GM19238 (cell line): Measurements from ENCODE around the gene RNF4.
"Not testable (repeated sequence)": the region's sequence is repeated elsewhere in the genome, so short reads cannot be mapped to it uniquely, and the experiment has no call there.

Source experiments
- DNase-seq: peaks from one replicate; pipeline ENCODE4 v3.0.0; 2011; ENCODE audit warnings: low spot score; ENCODE audit not compliant: insufficient read length

The RNF4 gene, protein sequence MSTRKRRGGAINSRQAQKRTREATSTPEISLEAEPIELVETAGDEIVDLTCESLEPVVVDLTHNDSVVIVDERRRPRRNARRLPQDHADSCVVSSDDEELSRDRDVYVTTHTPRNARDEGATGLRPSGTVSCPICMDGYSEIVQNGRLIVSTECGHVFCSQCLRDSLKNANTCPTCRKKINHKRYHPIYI

DNA sequence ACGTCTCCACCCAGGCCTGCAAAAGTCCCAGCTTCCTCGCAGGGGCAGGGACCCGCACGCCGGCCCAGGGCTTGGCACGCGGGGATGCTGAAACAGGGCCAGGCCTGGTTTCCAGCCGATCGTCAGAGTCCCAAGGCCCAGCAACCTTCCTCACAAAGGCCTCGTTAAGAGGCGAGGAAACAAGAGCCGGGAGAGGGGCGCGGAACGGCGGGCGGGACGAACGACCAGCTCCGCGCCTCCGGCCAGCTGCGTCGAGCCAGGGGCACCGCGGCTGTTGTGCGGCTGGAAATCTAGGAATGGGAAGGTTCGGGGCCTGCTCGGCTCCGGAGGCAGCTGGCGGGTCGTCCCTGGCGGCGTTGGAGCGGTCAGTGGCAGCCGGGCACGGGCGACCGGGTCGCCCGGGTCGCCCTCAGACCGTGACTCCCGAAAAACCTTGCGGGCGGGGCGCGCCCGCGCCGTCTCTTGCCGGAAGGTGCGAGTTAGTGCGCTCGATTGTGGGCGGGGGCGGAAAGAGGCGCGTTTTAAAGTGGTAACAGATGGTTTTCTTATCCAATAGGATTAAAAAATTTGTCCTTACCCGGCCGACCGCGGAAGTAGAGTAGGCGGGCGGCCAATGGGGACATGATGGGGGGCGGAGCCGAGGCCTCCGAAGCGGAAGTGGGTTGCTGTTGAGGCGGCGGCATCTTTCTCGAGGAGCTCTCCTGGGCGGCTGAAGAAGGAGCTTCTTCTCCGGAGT lies at the start of gene RNF4:
Gene RNF4 (plus strand): TSS at position 651 of the 736 bp plus-strand sequence. CDS start 21,388 bp downstream, outside the sequence.
- peak; percentile 98 for DNase-seq

DNA sequence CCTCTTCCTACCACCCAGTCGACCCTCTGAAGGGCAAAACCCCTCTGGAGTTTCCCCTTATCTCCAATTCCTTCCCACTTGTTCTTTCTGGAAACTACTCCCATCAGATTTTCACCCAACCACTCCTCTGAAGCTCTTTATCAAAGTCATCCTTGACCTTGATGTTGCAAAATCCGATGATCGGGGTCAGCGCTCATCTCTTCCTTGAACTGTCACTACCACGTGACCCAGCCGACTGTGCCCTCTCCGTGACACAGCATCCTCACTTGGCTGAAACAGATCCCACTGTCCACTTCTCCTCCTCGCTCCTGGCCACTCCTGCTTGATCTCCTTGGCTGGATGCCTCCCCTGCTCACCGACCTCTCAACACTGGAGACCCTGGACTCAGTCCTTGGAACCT lies 49.1 kb upstream of the RNF4 start:
- no peak for DNase-seq

DNA sequence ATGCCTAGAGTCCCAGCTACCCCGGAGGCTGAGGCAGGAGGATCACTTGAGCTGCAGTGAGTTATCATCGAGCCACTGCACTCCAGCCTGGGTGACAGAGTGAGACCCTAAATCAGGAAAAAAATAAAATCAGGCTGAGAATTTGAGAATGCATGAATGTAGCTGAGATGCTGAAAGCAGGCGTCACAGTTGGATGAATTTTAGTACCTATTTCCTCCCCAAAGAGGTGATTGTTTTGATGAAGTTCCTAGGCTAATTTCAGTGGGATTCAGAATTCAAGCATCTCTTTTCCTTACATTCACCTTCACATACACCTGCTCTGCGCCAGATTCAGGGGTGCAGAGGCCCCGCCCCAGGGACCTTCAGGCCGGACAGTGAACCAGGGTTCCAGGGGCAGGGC lies 47.0 kb upstream of the RNF4 start:
- DNase-seq: no peak

DNA sequence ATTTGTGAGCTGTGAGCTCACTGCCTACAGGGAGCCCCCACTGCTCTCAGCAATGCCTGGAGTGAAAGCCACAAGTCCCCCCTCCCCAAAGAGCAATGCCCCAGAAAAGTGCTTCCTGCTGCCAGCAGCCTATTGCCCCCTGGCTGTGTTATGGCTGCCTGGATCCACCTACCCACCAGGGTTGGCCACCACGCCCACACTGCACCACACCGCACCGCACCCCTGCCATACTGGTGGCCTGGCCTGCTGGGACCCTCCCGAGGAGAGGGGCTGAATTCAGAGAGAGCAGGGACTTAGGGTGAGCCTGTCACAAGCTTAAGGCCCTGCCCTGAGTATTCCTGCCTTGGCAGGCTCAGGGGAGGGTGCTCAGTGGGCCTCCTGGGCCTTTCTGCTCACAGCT lies 45.8 kb upstream of the RNF4 start:
- no peak for DNase-seq

DNA sequence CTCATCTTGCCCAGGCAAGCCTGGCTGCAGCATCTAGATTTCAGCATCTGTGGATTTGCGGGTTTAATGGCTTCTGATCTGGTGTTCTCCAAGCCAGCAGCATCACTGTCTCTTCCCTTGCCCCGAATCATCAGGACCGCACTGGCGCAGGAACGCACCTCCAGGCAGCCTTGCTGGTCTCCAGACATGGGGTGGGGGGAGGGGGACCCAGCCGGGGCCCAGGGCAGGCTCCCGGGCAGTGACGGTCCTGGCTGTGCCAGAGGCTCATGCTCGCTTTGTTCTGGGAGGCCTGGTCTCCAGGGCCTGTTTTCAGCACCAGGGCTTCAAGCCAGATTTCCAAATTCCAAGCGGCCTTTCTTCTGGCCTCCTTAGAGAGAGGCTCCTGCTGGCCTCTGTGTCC lies 45.2 kb upstream of the RNF4 start:
- DNase-seq: no peak

DNA sequence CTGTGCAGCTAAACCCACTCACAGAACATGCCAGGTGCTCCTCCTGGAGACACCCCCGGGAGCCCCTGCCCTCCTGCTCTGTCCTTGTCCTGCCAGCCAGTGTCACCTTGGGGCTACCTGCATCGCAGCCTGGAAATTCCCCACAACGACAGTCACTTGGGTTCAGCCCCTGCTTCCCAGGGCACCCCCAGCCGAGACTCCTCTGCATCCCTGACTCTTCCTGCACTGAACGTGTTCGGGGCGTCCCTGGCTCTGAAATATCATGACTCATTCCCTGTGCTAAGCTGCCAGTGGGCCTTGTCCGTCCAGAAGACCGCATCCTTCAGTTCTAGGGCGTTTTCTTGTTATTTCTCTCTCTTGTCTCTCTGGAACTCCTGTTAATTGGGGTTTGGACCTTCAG lies 44.3 kb upstream of the RNF4 start:
- no peak for DNase-seq

DNA sequence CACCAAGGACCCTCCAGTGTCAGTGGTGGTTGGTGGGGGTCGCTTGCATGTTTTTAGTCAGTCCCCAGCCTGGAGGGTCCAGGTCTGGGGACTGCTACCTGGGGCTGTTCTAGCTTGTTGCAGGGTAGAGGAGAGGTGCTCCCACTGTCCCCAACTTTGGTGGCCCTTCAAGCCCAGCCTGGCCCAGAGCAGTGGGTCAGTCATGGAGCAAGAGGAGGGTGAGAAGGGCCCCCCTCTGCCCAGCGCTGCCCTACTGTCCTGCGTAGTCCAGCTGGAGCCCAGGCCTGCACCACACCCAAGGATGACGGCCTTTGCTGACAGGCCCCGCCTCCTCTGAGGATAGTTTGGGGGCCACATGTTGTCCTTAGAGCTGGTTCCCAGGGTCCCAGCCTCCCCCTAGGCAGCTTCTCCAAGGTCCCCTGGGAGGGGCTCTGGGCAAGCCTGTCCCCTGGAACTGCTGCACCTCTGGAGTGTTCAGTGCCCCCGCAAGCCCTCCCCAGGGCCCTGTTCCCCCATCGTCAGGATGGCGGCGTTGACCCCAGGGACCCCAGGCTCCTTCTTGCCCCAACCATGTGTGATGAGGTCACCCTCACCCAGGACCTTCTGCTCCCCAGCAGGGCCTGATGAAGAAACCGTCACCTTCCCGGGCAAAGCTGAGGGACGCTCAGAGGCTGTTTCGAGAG lies 43.4 kb upstream of the RNF4 start:
- DNase-seq: no peak

DNA sequence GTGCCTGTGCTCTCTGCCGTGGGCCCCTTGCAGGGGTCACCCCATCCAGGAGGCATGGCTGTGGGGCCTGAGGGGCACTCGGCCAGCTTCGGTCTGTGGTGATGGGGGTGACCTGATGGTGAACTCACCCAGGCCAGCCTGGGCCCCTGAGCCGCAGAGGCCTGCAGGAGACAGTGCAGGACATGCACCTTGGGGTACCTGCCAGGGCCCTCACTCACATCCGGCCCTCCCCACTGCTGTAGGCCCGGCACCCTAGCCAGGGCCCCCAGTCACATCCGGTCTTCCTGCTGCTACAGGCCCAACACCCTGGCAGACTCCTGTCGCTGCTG lies 42.9 kb upstream of the RNF4 start:
- no peak for DNase-seq

DNA sequence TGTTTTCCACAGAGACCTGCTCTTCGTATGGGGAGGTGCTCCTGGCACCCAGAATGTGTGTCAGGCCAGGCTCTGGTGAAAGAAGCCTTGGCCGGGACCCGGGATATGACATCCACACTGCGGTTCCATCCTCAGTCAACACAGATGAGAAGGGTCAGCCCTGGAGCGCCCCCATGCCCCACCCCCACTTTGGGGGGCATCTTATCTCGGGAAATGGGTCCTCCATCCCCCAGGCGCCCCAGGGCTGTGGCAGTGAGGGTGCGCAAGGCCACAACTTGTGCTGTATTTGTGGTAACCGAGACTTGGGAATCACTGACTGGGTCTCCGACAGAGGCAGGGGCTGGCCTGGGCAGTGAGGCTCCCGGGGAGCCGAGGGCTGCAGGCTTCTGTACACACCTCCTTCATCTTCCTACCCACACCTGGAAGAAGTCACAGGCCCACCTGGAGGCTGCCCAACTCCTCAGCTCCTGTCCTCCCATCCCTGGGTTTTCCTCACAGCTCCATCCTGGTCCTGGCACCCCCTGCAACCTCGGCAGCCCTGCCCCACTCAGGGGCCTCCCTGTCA lies 42.1 kb upstream of the RNF4 start:
- DNase-seq: no peak

DNA sequence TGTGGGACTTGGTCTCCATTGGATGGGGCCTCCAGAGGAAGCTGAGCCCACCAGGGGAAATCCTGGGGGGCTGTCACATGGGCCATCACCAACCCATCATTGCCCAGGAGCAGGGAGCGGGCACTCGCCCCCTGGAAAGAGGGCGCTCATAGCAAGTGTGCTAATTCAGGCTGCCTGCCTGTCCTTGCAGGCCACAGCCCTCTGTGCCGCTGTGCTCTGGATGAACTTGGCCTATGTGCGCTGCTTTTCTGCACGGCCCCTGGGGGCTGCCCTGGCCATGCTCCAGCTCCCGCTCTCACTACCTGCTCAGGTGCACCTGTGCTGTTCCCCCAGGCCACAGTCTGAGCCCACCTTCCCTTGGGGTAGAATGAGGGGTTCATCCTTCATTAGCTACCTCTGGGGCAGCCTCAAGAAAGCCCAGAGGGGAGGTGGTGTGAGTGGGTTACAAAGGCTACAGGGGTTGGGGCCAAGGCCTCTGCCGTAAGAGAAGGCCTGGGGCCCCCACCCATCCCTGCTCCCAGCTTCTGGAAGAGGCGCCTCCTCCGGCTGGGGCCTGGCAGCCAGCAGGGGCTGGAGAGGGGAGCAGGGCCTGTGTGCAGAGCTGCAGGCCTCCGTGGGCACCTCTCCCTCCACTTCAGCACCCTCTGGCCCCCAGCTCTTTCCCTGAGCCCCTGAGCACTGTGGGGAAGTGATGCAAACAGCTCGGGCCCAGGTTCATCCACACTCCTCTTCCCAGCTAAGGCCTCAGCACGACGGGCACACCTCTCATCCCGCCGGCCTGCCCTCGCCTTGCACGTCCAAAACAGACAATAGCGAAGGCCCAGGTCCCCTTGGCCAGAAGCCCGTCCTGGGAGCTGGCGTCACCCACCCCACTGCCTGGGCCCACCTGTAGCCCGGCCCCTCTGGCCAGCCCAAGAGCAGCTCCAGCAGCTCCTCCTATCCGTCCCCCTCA lies 41.2 kb upstream of the RNF4 start:
- DNase-seq: no peak

DNA sequence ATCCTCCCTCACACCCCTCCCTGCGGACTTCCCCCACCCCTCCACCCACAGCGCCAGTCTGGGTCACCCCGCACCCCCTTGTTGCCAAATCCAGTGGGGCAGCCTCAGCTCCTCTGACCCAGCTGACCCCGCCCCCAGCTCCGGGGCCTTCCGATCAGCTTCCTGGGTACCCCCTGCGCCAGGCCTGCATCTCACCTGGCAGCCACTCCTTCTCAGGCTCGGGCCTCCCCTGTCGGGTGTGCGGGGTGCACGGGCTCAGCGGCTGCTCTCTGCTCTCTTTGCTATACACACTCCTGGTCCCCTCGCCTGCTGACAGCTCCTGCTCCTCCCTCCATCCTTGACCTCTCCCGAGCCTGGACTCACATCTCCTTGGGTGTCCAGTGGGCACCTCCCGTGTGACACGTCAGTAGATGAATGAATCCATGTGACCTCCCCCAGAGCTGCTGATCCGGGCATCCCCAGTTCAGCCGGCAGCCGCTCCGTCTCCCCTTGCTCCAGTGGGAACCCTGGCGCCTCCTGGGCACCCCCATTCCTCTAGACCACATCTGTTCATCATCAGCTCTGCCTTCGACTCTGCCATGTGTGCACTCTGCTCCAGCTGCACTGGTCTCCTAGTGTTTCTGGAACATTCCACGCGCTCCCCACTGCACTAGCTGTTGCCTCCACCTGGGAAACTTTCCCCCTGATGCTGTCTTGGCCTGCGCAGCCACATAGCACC lies 40.3 kb upstream of the RNF4 start:
- no peak for DNase-seq

DNA sequence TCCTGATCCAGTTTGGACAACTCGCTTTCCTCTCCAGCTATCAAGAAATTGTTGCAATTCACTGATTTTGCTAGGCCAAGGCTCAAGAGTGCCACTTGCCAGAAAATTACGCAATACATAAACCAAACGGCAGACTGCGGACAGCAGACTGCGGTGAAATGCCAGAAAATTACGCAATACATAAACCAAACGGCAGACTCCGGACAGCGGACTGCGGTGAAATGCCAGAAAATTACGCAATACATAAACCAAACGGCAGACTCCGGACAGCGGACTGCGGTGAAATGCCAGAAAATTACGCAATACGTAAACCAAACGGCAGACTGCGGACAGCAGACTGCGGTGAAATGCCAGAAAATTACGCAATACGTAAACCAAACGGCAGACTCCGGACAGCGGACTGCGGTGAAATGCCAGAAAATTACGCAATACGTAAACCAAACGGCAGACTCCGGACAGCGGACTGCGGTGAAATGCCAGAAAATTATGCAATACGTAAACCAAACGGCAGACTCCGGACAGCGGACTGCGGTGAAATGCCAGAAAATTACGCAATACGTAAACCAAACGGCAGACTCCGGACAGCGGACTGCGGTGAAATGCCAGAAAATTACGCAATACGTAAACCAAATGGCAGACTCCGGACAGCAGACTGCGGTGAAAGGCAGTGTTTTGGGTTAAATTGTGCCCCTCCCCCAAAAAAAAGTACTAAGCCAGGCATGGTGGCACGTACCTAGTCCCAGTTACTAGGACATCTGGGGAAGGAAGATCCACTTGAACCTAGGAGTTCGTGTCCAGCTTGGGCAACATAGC lies 38.8 kb upstream of the RNF4 start:
- not testable (repeated sequence) for DNase-seq

DNA sequence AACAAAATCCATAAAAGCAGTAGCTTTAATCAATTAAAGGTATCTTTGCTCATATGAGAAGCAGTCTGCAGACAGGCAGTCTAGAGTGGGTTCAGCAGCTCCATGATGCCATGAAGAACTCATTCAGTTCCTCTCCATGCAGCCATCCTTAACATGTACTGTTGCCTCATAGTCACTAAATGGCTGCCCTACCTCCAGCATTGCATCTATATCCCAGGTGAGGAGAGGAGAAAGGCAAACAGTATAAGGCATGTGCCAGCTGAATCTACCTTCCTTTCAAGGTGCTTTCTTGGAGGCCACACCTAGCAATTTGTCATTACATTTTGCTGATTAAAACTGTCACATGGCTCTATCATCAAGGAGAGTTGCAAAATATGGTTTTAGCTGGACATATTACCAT lies 36.9 kb upstream of the RNF4 start:
- DNase-seq: no peak

DNA sequence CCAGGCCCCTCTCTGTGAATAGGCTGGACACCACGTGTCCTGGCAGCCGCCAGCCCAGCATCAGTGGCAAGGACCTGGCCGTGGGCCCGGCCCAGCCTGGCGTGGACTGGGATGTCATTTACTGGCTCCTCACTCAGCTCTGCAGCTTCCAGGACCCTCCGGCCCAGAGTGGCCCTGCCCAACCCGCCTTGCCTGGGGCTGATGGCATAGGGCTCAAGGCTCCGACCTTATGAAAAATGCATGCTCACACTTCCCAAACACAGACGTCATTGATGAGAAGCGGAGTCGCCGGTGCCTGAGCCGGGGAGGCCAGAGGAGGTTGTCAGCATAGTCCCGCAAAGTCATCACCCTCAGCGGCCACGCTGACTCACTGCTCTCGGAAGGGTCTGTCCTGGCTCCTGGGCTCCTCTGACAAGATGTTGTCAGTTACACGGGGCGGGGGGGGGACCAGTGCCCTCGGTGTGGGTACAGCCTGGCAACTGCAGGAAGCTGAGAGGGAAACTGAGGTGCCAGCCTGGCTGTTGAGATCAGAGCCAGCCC lies 35.8 kb upstream of the RNF4 start:
- DNase-seq: no peak

DNA sequence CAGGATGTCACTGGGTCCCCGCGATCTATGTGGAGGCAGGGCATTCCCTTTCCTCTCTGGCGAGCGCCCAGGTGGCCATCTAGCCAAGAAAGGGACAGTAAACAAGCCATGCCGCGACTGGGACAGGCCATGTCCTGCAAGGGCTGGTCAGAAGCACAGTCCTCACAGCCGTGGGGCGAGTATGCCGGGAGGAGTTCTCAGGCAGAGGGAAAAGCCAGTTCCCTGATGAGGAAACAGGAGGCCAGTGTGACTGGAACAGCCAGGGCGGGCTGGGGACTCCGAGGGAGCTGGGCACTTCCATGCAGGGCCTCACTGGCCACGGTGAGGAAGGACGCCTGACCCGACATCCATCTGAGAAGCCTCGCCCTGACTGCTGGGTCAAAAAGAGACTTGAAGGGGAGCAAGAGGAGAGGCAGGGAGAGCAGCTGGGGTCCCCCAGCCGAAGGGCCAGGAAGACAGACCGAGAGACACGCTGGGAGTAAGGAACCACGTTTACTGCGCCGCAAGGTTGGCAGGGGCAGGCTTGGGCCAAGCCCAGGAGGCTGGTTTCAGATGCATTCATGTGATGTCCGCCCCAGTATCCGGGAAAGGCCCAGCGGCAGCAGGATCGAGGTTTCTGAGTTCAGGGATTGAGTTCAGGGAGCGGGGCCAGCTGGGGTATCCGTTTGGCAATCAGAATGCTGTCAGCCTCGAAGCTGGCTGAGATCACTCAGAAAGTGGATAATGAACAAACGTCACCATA lies 35.1 kb upstream of the RNF4 start:
- no peak for DNase-seq

DNA sequence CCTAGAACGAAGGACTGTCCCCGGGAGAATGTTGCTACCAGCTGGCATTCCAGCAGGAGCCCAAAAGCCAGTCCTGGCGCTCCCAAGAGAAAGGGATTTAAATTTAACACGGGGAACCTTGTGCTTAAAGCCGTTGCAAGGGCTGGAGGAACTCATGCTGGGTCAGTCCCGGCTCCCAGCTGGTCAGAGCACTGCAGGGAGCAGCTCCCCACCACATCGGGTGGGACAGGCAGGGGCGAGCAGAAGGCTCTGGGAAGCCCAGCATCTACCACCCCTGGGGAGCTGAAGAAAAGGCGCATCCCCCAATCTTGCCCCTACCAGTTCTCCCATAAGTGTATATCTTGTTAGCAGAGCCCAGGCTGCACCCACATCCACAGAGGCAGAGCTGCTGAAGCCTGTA lies 34.5 kb upstream of the RNF4 start:
- no peak for DNase-seq

DNA sequence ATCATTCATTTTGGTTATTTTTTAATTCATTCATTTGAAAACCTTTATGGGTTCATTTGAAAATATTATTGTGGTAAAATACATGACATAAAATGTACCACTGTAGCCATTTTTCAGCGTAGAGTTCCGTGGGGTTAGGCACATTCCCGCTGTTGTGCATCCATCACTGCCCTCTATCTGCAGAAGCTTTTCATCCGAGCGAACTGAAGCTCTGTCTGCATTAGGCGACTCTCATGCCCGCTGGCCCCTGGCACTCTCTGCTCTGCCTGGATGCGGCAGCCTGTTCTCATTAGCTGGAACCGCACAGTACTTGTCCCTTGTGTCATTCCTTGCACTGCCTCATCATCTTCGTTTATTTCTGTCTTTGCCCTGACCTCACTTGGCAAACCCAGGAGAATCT lies 32.6 kb upstream of the RNF4 start:
- no peak for DNase-seq

DNA sequence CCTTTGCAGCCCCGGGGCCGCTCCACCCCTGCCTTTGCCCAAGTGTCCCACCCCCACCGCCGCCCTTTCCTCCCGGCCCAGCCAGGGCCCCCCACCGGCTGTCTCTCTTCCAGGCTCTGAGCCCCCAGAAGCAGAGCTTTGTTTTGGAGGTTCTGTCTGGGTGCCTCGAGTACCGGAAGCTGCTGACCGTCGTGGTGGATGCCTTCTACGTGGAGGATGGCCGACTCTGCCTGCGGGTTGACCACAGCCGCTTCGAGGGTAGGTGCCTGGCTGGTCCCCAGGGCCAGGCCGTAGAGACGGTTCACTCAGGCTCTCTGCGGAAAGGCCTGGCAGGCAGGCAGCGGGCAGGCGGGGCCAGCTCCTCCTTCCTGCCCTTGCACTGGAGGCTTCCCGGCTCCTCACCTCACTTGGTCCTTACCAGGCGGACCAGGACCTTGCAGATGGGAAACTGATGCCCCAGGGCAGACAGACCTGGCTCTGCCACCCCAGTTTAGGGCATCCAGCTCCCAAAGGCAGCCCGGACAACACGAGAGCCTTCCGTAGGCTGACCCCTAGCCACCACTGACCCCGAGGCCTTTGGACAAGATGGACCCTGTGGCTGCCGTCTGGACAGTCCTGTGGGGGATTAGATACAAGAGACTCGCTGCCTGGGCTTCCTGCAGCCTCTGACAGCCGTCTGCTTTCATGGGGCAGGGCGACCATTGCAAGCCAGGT lies 32.0 kb upstream of the RNF4 start:
- DNase-seq: no peak
